A549 (cell line): ENCODE data around the gene ABHD6. TPM values are rescaled to one million over a fixed set of nuclear protein-coding genes. Genes with fewer than 3 reads are reported as not detected.
A peak's percentile ranks its signal among the peaks of the same experiment; 100 is the strongest.

ENCODE experiments used
- ATAC-seq, 2 experiments: fragments of 200-7000 bp in 1 of 2; fragments of >200 bp in 1 of 2; cut with Nextera tagmentation in 1 of 2; cut with Tn5 transposase in 1 of 2; 3 replicates each; pipeline versions ENCODE4 v1.8.0 to v1.9.1; 2018 to 2020; ENCODE audit warnings: mild to moderate bottlenecking in 1 of 2, moderate library complexity in 1 of 2
- CTCF ChIA-PET: fragments of 300-600 bp; sonication (Branson Sonifier 250); formaldehyde crosslinking; extraction: SDS; loops from one replicate; lab custom pipeline; 2021; ENCODE audit warnings: antibody characterized with exemption, inconsistent platforms; lab: Yijun Ruan, JAX
- POLR2A ChIA-PET: fragments of 350-600 bp; formaldehyde crosslinking; extraction: SDS; loops from one replicate; lab custom pipeline; 2021; ENCODE audit warnings: antibody characterized with exemption, inconsistent platforms; lab: Yijun Ruan, JAX
- DNase-seq, 2 experiments: peaks; one replicate each; pipeline versions ENCODE4 v3.0.0 to v3.0.0-alpha.2; 2011 to 2016; ENCODE audit warnings: low read depth in 1 of 2, low spot score in 1 of 2
- FAIRE-seq: peaks from 2 replicates; lab custom pipeline; 2011; peaks lifted over from hg19 to GRCh38; lab: Jason Lieb, UNC
- H3K27ac ChIP-seq, 2 experiments: fragments of >200 bp; sonication (Bioruptor Twin); formaldehyde crosslinking; 3 replicates each; pipeline ENCODE4 v1.5.1; 2016 to 2017
- H3K4me1 ChIP-seq: fragments of >200 bp; sonication (Bioruptor Twin); formaldehyde crosslinking; 3 replicates; pipeline ENCODE4 v1.6.1; 2016
- H3K4me2 ChIP-seq: fragments of >200 bp; sonication (Bioruptor Twin); formaldehyde crosslinking; 3 replicates; pipeline ENCODE4 v1.6.1; 2016
- H3K4me3 ChIP-seq: fragments of >200 bp; sonication (Bioruptor Twin); formaldehyde crosslinking; 3 replicates; pipeline ENCODE4 v1.5.1; 2016
- H3K9me3 ChIP-seq: fragments of >200 bp; sonication (Bioruptor Twin); formaldehyde crosslinking; 3 replicates; pipeline ENCODE4 v1.6.1; 2016
- BHLHE40 ChIP-seq: IDR thresholded peaks from 2 replicates; pipeline ENCODE4 v1.6.1; 2012; ENCODE audit warnings: low read depth, low read length, inconsistent platforms
- CBX2 ChIP-seq: fragments of 200-600 bp; sonication (generic); IDR thresholded peaks from 2 replicates; pipeline ENCODE4 v1.6.1; 2016; ENCODE audit warnings: low read depth, mild to moderate bottlenecking, borderline replicate concordance
- CEBPB ChIP-seq, 2 experiments: fragments of >200 bp in 1 of 2; sonication (Bioruptor Twin) in 1 of 2; formaldehyde crosslinking in 1 of 2; IDR thresholded peaks; 2 replicates each; pipeline ENCODE4 v1.6.1; 2012 to 2016
- E2F6 ChIP-seq: IDR thresholded peaks from 2 replicates; pipeline ENCODE4 v1.6.1; 2012; ENCODE audit warnings: low read depth, borderline replicate concordance
- EHF ChIP-seq: fragments of 250-450 bp; sonication (Bioruptor Pico); IDR thresholded peaks from 2 replicates; pipeline ENCODE4 v1.5.0; 2020; ENCODE audit warnings: mild to moderate bottlenecking
- ELK1 ChIP-seq: fragments of 150-350 bp; IDR thresholded peaks from 2 replicates; pipeline ENCODE4 v1.6.1; 2014; ENCODE audit warnings: low read depth, mild to moderate bottlenecking, low read length
- ESRRA ChIP-seq: fragments of 150-350 bp; IDR thresholded peaks from 2 replicates; pipeline ENCODE4 v1.6.1; 2014; ENCODE audit warnings: mild to moderate bottlenecking, low read length, borderline replicate concordance
- FOSL2 ChIP-seq, 2 experiments: fragments of 450-650 bp in 1 of 2; fragments of >200 bp in 1 of 2; sonication (Bioruptor Twin) in 1 of 2; formaldehyde crosslinking; IDR thresholded peaks; 2 replicates each; pipeline versions ENCODE4 v1.5.0 to v1.6.1; 2016 to 2020; ENCODE audit warnings: mild to moderate bottlenecking in 1 of 2, moderate library complexity in 1 of 2
- HOXB5 ChIP-seq: fragments of 250-450 bp; sonication (Bioruptor Pico); IDR thresholded peaks from 2 replicates; pipeline ENCODE4 v1.5.0; 2020; ENCODE audit warnings: mild to moderate bottlenecking, moderate library complexity
- JUN ChIP-seq, 2 experiments: fragments of >200 bp; sonication (Bioruptor Twin); formaldehyde crosslinking; IDR thresholded peaks; 2 replicates in 1 of 2; 3 replicates in 1 of 2; pipeline ENCODE4 v1.6.1; 2016 to 2017
- MYC ChIP-seq: IDR thresholded peaks from 2 replicates; pipeline ENCODE4 v1.6.1; 2012; ENCODE audit warnings: mild to moderate bottlenecking, inconsistent platforms, low read length, improper control_type of control experiment, borderline replicate concordance
- RARB ChIP-seq: fragments of 250-450 bp; sonication (Bioruptor Pico); IDR thresholded peaks from 2 replicates; pipeline ENCODE4 v1.8.0; 2021; ENCODE audit warnings: mild to moderate bottlenecking, moderate library complexity
- RCOR1 ChIP-seq: fragments of 150-350 bp; IDR thresholded peaks from 2 replicates; pipeline ENCODE4 v1.6.1; 2014; ENCODE audit warnings: antibody characterized with exemption, low read length, low read depth
- RNF2 ChIP-seq: fragments of 200-600 bp; sonication (generic); IDR thresholded peaks from 2 replicates; pipeline ENCODE4 v1.6.1; 2016; ENCODE audit warnings: low read depth, mild to moderate bottlenecking, antibody characterized with exemption, moderate library complexity, borderline replicate concordance
- SMC3 ChIP-seq: fragments of >200 bp; sonication (Bioruptor Twin); formaldehyde crosslinking; IDR thresholded peaks from 3 replicates; pipeline ENCODE4 v1.6.1; 2018; ENCODE audit warnings: inconsistent platforms
- TFCP2L1 ChIP-seq: fragments of 250-450 bp; sonication (Bioruptor Pico); IDR thresholded peaks from 2 replicates; pipeline ENCODE4 v1.5.0; 2021; ENCODE audit warnings: mild to moderate bottlenecking
- ZC3H11A ChIP-seq: fragments of 450-650 bp; IDR thresholded peaks from 2 replicates; pipeline ENCODE4 v1.6.1; 2014; ENCODE audit warnings: antibody characterized with exemption, mild to moderate bottlenecking
- ZNF302 ChIP-seq: fragments of 250-450 bp; sonication (Bioruptor Pico); IDR thresholded peaks from 2 replicates; pipeline ENCODE4 v1.9.0; 2021; ENCODE audit warnings: inconsistent platforms, mild to moderate bottlenecking, moderate library complexity
- WGBS: methylation state at CpG from one replicate; pipeline ENCODE4 v1.1.6; 2017; ENCODE audit errors: missing lambda C conversion rate; 5-methylcytosine and 5-hydroxymethylcytosine counted together
- polyA plus RNA-seq, 4 experiments: library from polyadenylated mRNA; depleted of rRNA in 3 of 4; stranded (reverse); fragments of >200 nt; fragmentation: RNase III in 1 of 4; extraction: RNeasy Plus Mini Kit Qiagen cat#74134 plus additional on column Dnase treatment in 1 of 4; gene quantifications; 2 replicates in 3 of 4; 3 replicates in 1 of 4; pipeline ENCODE4 v1.2.3, GENCODE V29; 2011 to 2017
- TF ChIP-seq, protein P1 (sequence below): fragments of >200 bp; sonication (Bioruptor Twin); formaldehyde crosslinking; IDR thresholded peaks from 3 replicates; pipeline ENCODE4 v1.6.1; 2016
- TF ChIP-seq, protein P2 (sequence below): IDR thresholded peaks from 2 replicates; pipeline ENCODE4 v1.6.1; 2012
- TF ChIP-seq, protein P3 (sequence below): fragments of 450-650 bp; IDR thresholded peaks from 2 replicates; pipeline ENCODE4 v1.6.1; 2014; ENCODE audit warnings: antibody characterized with exemption

Gene ABHD6
- polyA plus RNA-seq, 2 of the 4 experiments (the other 2 are of a cell fraction) = 6.6 to 10.1 TPM

- H3K27ac ChIP-seq = peak overlapping the region; percentile 86 to 98
- 53% methylated on average over 23 of the region's 24 CpGs for WGBS
Observed at GRCh38 chr3:58236527-58237237, 910 bp upstream of the ABHD6 start.

GRCh38 chr3:58237941-58238681 is 519 bp downstream of the ABHD6 start:
- POLR2A ChIA-PET = interaction anchor here (1.5 kb wide), 1 partner anchor 20 kb away, joined by 10 read pairs; no protein-coding TSS in a partner anchor
- Histone ChIP-seq H3K4me3 (peak overlapping the region; percentile 91), H3K4me2 (peak overlapping the region; percentile 86), H3K4me1 (peaks cover 25% of the 10 kb centered on the region)
- ATAC-seq = peak; percentile 74 to 82
- WGBS = 4% methylated on average over 16 of the region's 53 CpGs
- TF ChIP-seq RARB (no peak), BHLHE40 (peak; percentile 56; the same call in 1 of the 2 replicates), ESRRA (no peak), ELK1 (no peak), EHF (CRISPR knock-in tag) (no peak), CEBPB (IDR thresholded peaks at IDR 0.05) (peak in 1 of 2 experiments; percentile 67; a peak in 2 of 4 replicates), MYC (no peak), FOSL2 (IDR thresholded peaks at IDR 0.05) (no peak), FOSL2 (CRISPR knock-in tag; IDR thresholded peaks at IDR 0.05) (no peak)
- TF ChIP-seq, protein P1, sequence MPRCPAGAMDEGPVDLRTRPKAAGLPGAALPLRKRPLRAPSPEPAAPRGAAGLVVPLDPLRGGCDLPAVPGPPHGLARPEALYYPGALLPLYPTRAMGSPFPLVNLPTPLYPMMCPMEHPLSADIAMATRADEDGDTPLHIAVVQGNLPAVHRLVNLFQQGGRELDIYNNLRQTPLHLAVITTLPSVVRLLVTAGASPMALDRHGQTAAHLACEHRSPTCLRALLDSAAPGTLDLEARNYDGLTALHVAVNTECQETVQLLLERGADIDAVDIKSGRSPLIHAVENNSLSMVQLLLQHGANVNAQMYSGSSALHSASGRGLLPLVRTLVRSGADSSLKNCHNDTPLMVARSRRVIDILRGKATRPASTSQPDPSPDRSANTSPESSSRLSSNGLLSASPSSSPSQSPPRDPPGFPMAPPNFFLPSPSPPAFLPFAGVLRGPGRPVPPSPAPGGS = 0 out of 3 replicates have a peak, but pooled peaks have one; percentile 45
- TF ChIP-seq, protein P2, sequence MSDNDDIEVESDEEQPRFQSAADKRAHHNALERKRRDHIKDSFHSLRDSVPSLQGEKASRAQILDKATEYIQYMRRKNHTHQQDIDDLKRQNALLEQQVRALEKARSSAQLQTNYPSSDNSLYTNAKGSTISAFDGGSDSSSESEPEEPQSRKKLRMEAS = peak; percentile 61; the same call in 1 of the 2 replicates
- TF ChIP-seq, all 56 proteins: peak for 4
- DNase-seq (peak in 1 of 2 experiments; percentile 46), FAIRE-seq (no peak)
- CTCF ChIA-PET = interaction anchor here (0.7 to 10.2 kb wide), 9 partner anchors 15 to 177 kb away, joined by 3 to 53 read pairs (median 4); partner anchors contain the start of genes HTD2 and RPP14
- Histone ChIP-seq H3K9me3 (no peaks in the 10 kb centered on the region), H3K27ac (peak overlapping the region; percentile 86 to 98)

More at GRCh38 chr3:58236527-58237237, 910 bp upstream of the ABHD6 start:
- H3K4me2 ChIP-seq = peak overlapping the region; percentile 86
- ATAC-seq = 0 out of 6 replicates have a peak, but pooled peaks of 1 of the 2 experiments have one; percentile 2
- TF ChIP-seq BHLHE40 (no peak), TFCP2L1 (no peak), ESRRA (no peak), ZNF302 (CRISPR knock-in tag) (no peak), RNF2 (no peak), ZC3H11A (no peak), HOXB5 (CRISPR knock-in tag) (no peak), EHF (CRISPR knock-in tag) (no peak), JUN (IDR thresholded peaks at IDR 0.05) (no peak), FOSL2 (IDR thresholded peaks at IDR 0.05) (no peak), FOSL2 (CRISPR knock-in tag; IDR thresholded peaks at IDR 0.05) (no peak), CBX2 (no peak), CEBPB (IDR thresholded peaks at IDR 0.05) (no peak), E2F6 (no peak), RCOR1 (no peak), SMC3 (no peak)
- TF ChIP-seq, protein P3, sequence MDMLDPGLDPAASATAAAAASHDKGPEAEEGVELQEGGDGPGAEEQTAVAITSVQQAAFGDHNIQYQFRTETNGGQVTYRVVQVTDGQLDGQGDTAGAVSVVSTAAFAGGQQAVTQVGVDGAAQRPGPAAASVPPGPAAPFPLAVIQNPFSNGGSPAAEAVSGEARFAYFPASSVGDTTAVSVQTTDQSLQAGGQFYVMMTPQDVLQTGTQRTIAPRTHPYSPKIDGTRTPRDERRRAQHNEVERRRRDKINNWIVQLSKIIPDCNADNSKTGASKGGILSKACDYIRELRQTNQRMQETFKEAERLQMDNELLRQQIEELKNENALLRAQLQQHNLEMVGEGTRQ = no peak
- TF ChIP-seq, all 56 proteins: peak for 0
- DNase-seq (peak in 1 of 2 experiments; percentile 10), FAIRE-seq (no peak)
- peak overlapping the region; percentile 91 for H3K4me3 ChIP-seq
- H3K9me3 ChIP-seq = no peaks in the 10 kb centered on the region
- CTCF ChIA-PET = interaction anchor here (1.9 to 10.2 kb wide), 3 partner anchors 14 to 62 kb away, joined by 4 to 53 read pairs (median 7); no protein-coding TSS in a partner anchor
- H3K4me1 ChIP-seq = peaks cover 25% of the 10 kb centered on the region
- POLR2A ChIA-PET = no interaction called here
